ENCODE measurements around the gene HIGD1B.

Gene HIGD1B

GRCh38 chr17:44880062-44880461 lies 32.4 kb downstream of the HIGD1B start:
- DNase-seq = no peak

GRCh38 chr17:44881145-44881544 lies 33.5 kb downstream of the HIGD1B start:
- no peak for DNase-seq

- DNase-seq = no peak
Observed at GRCh38 chr17:44884941-44885340, 37.3 kb downstream of the HIGD1B start.

GRCh38 chr17:44887016-44887415 lies 39.3 kb downstream of the HIGD1B start:
- no peak for DNase-seq

GRCh38 chr17:44887971-44888954 lies 40.6 kb downstream of the HIGD1B start:
- no peak for DNase-seq

- no peak for DNase-seq
Observed at GRCh38 chr17:44889003-44889402, 41.3 kb downstream of the HIGD1B start.

GRCh38 chr17:44892250-44892649 lies 44.6 kb downstream of the HIGD1B start:
- no peak for DNase-seq

- no peak for DNase-seq
Observed at GRCh38 chr17:44894642-44895041, 47.0 kb downstream of the HIGD1B start.

- no peak for DNase-seq
Observed at GRCh38 chr17:44898768-44899073, 51.0 kb downstream of the HIGD1B start.

GRCh38 chr17:44899074-44899782 lies 51.5 kb downstream of the HIGD1B start, which contains the start of gene EFTUD2:
Gene EFTUD2 (minus strand): TSS chr17:44899445. CDS start chr17:44894521, 4,924 bp downstream.
- peak; percentile 94 to 95 for DNase-seq
